ENCODE measurements around the gene NCOR1.

The NCOR1 gene

GRCh38 chr17:16135461-16135860 lies 79.9 kb downstream of the NCOR1 start:
- H3K79me2 ChIP-seq (ENCODE audit: insufficient read depth, low read depth), result no peaks in the 10 kb centered on the region
- no peaks in the 10 kb centered on the region for H4K20me1 ChIP-seq (ENCODE audit: insufficient read depth)
- no peaks in the 10 kb centered on the region for H3K36me3 ChIP-seq (ENCODE audit: insufficient read depth)
- no peak overlapping the region for H3K27ac ChIP-seq
- no peak overlapping the region for H3K9ac ChIP-seq
- H2AFZ ChIP-seq (ENCODE audit: low read depth), result no peak overlapping the region
- no peak overlapping the region for H3K4me3 ChIP-seq (IDR thresholded peaks at IDR 0.05; ENCODE audit: insufficient read depth, low read depth, low read length)
- TF ChIP-seq CTCF (conservative IDR thresholded peaks at IDR 0.05; ENCODE audit: low read depth, low read length), result no peak
- no peak overlapping the region for H3K4me2 ChIP-seq
- H3K4me1 ChIP-seq (ENCODE audit: low read depth, poor library complexity, severe bottlenecking), result no peaks in the 10 kb centered on the region
- H3K27me3 ChIP-seq (ENCODE audit: insufficient read depth, low read depth), result no peaks in the 10 kb centered on the region

DNA sequence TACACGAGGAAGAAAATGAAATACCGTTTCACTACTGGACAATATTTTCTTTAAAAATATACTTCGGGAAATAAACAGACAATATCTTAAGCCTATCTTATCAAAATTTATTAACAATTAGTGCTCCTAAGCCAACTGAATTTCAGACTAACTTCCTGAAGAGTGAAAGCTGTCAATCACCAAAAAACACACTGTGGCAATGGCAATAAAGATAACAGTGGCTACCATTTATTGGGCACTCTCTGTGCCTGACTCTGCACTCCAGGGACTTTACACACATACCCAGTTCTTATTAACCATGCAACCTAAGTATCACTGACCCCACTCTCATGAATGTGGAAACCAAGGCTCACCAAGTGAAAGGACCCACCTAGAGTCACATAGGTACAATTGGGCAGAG lies 83.7 kb downstream of the NCOR1 start:
- Histone ChIP-seq H3K36me3 (ENCODE audit: insufficient read depth) (no peaks in the 10 kb centered on the region), H3K9ac (no peak overlapping the region), H2AFZ (ENCODE audit: low read depth) (no peak overlapping the region), H3K4me3 (IDR thresholded peaks at IDR 0.05; ENCODE audit: insufficient read depth, low read depth, low read length) (no peak overlapping the region), H3K4me2 (no peak overlapping the region), H3K27me3 (ENCODE audit: insufficient read depth, low read depth) (no peaks in the 10 kb centered on the region), H3K4me1 (ENCODE audit: low read depth, poor library complexity, severe bottlenecking) (no peaks in the 10 kb centered on the region), H4K20me1 (ENCODE audit: insufficient read depth) (no peaks in the 10 kb centered on the region), H3K27ac (no peak overlapping the region), H3K79me2 (ENCODE audit: insufficient read depth, low read depth) (no peaks in the 10 kb centered on the region)
- no peak for TF ChIP-seq CTCF (conservative IDR thresholded peaks at IDR 0.05; ENCODE audit: low read depth, low read length)

GRCh38 chr17:16129441-16130205 lies 85.7 kb downstream of the NCOR1 start:
- TF ChIP-seq CTCF (conservative IDR thresholded peaks at IDR 0.05; ENCODE audit: low read depth, low read length), result no peak
- Histone ChIP-seq H3K9ac (no peak overlapping the region), H3K36me3 (ENCODE audit: insufficient read depth) (no peaks in the 10 kb centered on the region), H3K79me2 (ENCODE audit: insufficient read depth, low read depth) (no peaks in the 10 kb centered on the region), H3K4me3 (IDR thresholded peaks at IDR 0.05; ENCODE audit: insufficient read depth, low read depth, low read length) (no peak overlapping the region), H3K27me3 (ENCODE audit: insufficient read depth, low read depth) (no peaks in the 10 kb centered on the region), H3K27ac (no peak overlapping the region), H3K4me1 (ENCODE audit: low read depth, poor library complexity, severe bottlenecking) (no peaks in the 10 kb centered on the region), H2AFZ (ENCODE audit: low read depth) (no peak overlapping the region), H3K4me2 (no peak overlapping the region), H4K20me1 (ENCODE audit: insufficient read depth) (no peaks in the 10 kb centered on the region)

DNA sequence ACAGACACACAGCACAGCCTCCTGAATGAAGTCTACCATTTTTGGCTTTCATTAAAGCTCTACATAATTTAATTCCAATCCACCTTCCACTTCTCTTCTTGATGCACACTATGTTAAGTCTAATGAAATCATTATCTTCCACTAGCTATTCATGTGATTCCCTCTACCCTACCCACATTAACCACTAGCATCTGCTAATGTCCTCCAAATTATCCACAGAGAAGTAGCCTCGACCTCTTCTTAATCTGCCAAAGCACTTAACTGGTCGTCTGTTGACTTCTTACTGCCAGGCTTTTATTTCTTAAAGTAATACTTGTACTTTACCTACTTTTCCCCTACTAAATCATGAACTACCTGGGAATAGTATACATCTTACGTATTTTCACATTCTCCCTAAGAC lies 91.8 kb downstream of the NCOR1 start:
- TF ChIP-seq CTCF (conservative IDR thresholded peaks at IDR 0.05; ENCODE audit: low read depth, low read length), result no peak
- H4K20me1 ChIP-seq (ENCODE audit: insufficient read depth), result no peaks in the 10 kb centered on the region
- H3K9ac ChIP-seq, result no peak overlapping the region
- H3K4me2 ChIP-seq, result no peak overlapping the region
- no peak overlapping the region for H2AFZ ChIP-seq (ENCODE audit: low read depth)
- H3K27me3 ChIP-seq (ENCODE audit: insufficient read depth, low read depth), result no peaks in the 10 kb centered on the region
- no peak overlapping the region for H3K27ac ChIP-seq
- no peak overlapping the region for H3K4me3 ChIP-seq (IDR thresholded peaks at IDR 0.05; ENCODE audit: insufficient read depth, low read depth, low read length)
- H3K79me2 ChIP-seq (ENCODE audit: insufficient read depth, low read depth), result no peaks in the 10 kb centered on the region
- H3K36me3 ChIP-seq (ENCODE audit: insufficient read depth), result no peaks in the 10 kb centered on the region
- H3K4me1 ChIP-seq (ENCODE audit: low read depth, poor library complexity, severe bottlenecking), result no peaks in the 10 kb centered on the region

All from KMS-11 (cell line).